GM11168 (cell line): ENCODE data around the gene STARD9.
"Not testable (repeated sequence)": the region's sequence is repeated elsewhere in the genome, so short reads cannot be mapped to it uniquely, and the experiment has no call there.

Experiments
- in situ Hi-C: fragments of 300-500 bp; cut with MboI; formaldehyde crosslinking; loops from one replicate; pipeline ENCODE4 v1.12.0; 2022; ENCODE audit warnings: low sequenced_read_pairs; ENCODE audit not compliant: unreplicated experiment

Gene STARD9

DNA sequence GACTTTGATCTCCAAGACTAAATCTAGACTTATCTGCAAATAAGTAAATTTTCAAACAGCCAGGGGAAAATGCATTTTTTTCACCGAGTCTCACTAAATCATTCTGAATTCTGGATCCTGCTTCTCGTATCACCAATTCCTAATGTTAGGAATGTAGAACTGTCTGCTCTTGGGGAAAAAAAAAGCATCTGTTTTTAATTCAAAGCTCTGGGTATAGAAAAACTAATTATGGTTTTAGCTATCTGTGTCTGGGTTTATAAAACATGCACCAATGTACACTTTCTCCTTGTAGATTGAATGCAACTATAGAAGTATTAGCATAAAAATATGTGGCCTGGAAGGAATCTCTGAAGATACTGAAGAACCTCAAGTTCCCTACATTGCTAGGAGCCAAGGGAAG lies 166.3 kb downstream of the STARD9 start:
- in situ Hi-C loops: no loop called here

- in situ Hi-C loops: no loop called here
Measured at GRCh38 chr15:42742149-42742548, 166.7 kb downstream of the STARD9 start.

- in situ Hi-C loops: no loop called here
Measured at GRCh38 chr15:42744195-42744594, 168.8 kb downstream of the STARD9 start.

DNA sequence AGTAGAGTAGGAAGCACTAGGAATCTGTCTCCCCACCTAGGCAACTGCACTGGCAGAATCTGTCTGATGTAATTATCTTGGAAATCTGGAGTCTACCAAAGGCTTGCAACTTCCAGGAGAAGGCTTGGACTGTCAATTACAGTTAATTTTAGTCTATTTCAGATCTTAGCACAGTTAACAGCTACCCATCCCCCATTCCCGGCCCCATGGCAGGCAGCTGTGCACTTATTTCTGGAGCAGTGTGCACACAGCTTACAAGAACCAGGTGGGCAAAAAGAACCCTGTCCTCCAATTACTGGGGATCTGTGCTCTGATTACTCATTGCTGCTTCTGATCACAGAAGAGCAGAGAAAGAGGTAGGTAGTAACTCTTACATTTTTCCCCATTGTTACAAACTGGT lies 173.9 kb downstream of the STARD9 start:
- in situ Hi-C loops: no loop called here

- in situ Hi-C loops: no loop called here
Measured at GRCh38 chr15:42750306-42750705, 174.9 kb downstream of the STARD9 start.

DNA sequence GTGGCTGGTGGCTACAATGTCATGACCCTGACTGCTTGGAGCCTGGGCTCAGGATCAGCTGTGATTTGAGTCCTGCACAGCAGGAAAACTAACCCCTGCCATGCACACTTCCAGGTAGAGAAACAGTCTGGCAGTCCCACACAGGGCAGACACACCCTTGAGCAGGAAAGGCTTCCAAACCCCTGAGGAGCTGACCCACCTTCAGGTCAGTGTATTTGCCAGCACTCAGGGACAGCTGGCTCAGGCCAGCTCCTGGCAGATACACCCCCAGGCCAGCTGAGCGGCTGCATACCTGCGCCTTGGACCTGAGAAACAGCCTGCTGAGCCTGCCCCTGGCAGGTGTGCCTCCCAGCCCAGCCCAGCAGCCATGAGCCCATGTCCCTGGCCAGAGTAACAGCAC lies 183.7 kb downstream of the STARD9 start:
- in situ Hi-C loops: no loop called here

- in situ Hi-C loops: no loop called here
Measured at GRCh38 chr15:42760759-42761158, 185.4 kb downstream of the STARD9 start.

- in situ Hi-C loops: not testable (repeated sequence)
Measured at GRCh38 chr15:42761813-42762212, 186.4 kb downstream of the STARD9 start.

- in situ Hi-C loops: not testable (repeated sequence)
Measured at GRCh38 chr15:42764154-42764731, 188.8 kb downstream of the STARD9 start.

GRCh38 chr15:42766109-42766508 lies 190.7 kb downstream of the STARD9 start:
- in situ Hi-C loops: not testable (repeated sequence)
